PC-9 (cell line): ENCODE results near the gene RRAD. TPM values are rescaled to one million over a fixed set of nuclear protein-coding genes. Genes with fewer than 3 reads are reported as not detected.

Source experiments
- BruUV-seq: library from RNA; stranded (reverse); fragments of 400-500 nt; replicated peaks from 2 replicates; lab custom pipeline; 2021; lab: Mats Ljungman, UMichigan
- CTCF ChIA-PET: fragments of 300-600 bp; sonication (Branson Sonifier 250); formaldehyde crosslinking; loops from one replicate; lab custom pipeline; 2022; ENCODE audit warnings: antibody characterized with exemption; lab: Charles Lee
- POLR2A ChIA-PET: fragments of 300-600 bp; sonication (Branson Sonifier 250); formaldehyde crosslinking; loops from one replicate; lab custom pipeline; 2022; ENCODE audit warnings: antibody characterized with exemption; ENCODE audit not compliant: unreplicated experiment; lab: Charles Lee
- DNase-seq, 2 experiments: peaks; one replicate each; pipeline versions ENCODE4 v3.0.0 to v3.0.0-alpha.2; 2015 to 2022; ENCODE audit warnings: mixed read lengths in 1 of 2
- H2AFZ ChIP-seq: fragments of 200-600 bp; sonication (generic); 2 replicates; pipeline ENCODE4 v1.8.1; 2017; ENCODE audit warnings: antibody characterized with exemption
- H3F3A ChIP-seq: fragments of 200-600 bp; sonication (generic); 2 replicates; pipeline ENCODE4 v1.8.1; 2017; ENCODE audit warnings: antibody characterized with exemption, mild to moderate bottlenecking, low read depth; ENCODE audit not compliant: insufficient read depth
- H3K27ac ChIP-seq: fragments of 200-600 bp; sonication (generic); 2 replicates; pipeline ENCODE4 v1.6.1; 2016; ENCODE audit warnings: mixed run types
- H3K27me3 ChIP-seq: fragments of 200-600 bp; sonication (generic); 2 replicates; pipeline ENCODE4 v1.6.1; 2016; ENCODE audit warnings: low read depth, mixed run types; ENCODE audit not compliant: insufficient read depth
- H3K36me3 ChIP-seq: fragments of 200-600 bp; sonication (generic); 2 replicates; pipeline ENCODE4 v1.6.1; 2016; ENCODE audit warnings: low read depth, mixed run types
- H3K4me1 ChIP-seq: fragments of 200-600 bp; sonication (generic); replicated peaks from 2 replicates; pipeline ENCODE4 v1.6.1; 2016; ENCODE audit warnings: mixed run types; ENCODE audit not compliant: insufficient read depth
- H3K4me2 ChIP-seq: fragments of 200-600 bp; sonication (generic); 2 replicates; pipeline ENCODE4 v1.6.1; 2017; ENCODE audit warnings: mixed run types
- H3K4me3 ChIP-seq: fragments of 200-600 bp; sonication (generic); 2 replicates; pipeline ENCODE4 v1.6.1; 2016; ENCODE audit warnings: mixed run types
- H3K79me2 ChIP-seq: fragments of 200-600 bp; sonication (generic); 2 replicates; pipeline ENCODE4 v1.6.1; 2017; ENCODE audit warnings: low read depth, mixed run types
- H3K9me2 ChIP-seq: fragments of 200-600 bp; sonication (generic); 2 replicates; pipeline ENCODE4 v1.8.1; 2017; ENCODE audit warnings: mild to moderate bottlenecking; ENCODE audit not compliant: insufficient read depth
- H3K9me3 ChIP-seq: fragments of 200-600 bp; sonication (generic); 2 replicates; pipeline ENCODE4 v1.8.1; 2016; ENCODE audit warnings: low read depth; ENCODE audit not compliant: insufficient read depth
- H4K20me1 ChIP-seq: fragments of 200-600 bp; sonication (generic); 2 replicates; pipeline ENCODE4 v1.8.1; 2017; ENCODE audit not compliant: insufficient read depth
- CTCF ChIP-seq: fragments of 200-600 bp; sonication (generic); conservative IDR thresholded peaks from 2 replicates; pipeline ENCODE4 v1.6.1; 2017; ENCODE audit warnings: mixed run types, antibody characterized with exemption, mild to moderate bottlenecking, moderate library complexity
- EZH2 ChIP-seq: fragments of 200-600 bp; sonication (generic); IDR thresholded peaks from 2 replicates; pipeline ENCODE4 v1.8.0; 2017; ENCODE audit warnings: antibody characterized with exemption, low read depth
- intact Hi-C: fragments of 100-400 bp; cut with micrococcal nuclease; formaldehyde crosslinking; loops from one replicate; pipeline ENCODE4 v1.10.0; 2022; ENCODE audit not compliant: unreplicated experiment
- total RNA-seq: library from RNA; stranded (reverse); gene quantifications from 2 replicates; pipeline ENCODE4 v1.2.3, GENCODE V29; 2021

The RRAD gene
- total RNA-seq, 1 experiment from 2014 or later = 0.24 TPM

GRCh38 chr16:66905633-66906539, 19.4 kb downstream of the RRAD start:
- no TSS peak for BruUV-seq
- Histone ChIP-seq H3K9me2 (no peaks in the 10 kb centered on the region), H3K9me3 (no peaks in the 10 kb centered on the region), H3K79me2 (no peaks in the 10 kb centered on the region), H3K4me2 (no peak overlapping the region), H3K36me3 (no peaks in the 10 kb centered on the region), H3K4me1 (peaks cover 7% of the 10 kb centered on the region), H4K20me1 (no peaks in the 10 kb centered on the region), H2AFZ (no peak overlapping the region), H3K27ac (no peak overlapping the region), H3K27me3 (no peaks in the 10 kb centered on the region), H3K4me3 (no peak overlapping the region), H3F3A (no peaks in the 10 kb centered on the region)
- ChIA-PET CTCF (interaction anchor here (0.8 kb wide), 1 partner anchor 23 kb away, joined by 3 read pairs; no protein-coding TSS in a partner anchor), POLR2A (no interaction called here)
- intact Hi-C loops = no loop called here
- TF ChIP-seq EZH2 = no peak
- no peak for TF ChIP-seq CTCF
- peak in 1 of 2 experiments; percentile 50 for DNase-seq

GRCh38 chr16:66904846-66905632, 20.3 kb downstream of the RRAD start:
- CTCF ChIA-PET = interaction anchor here (0.6 to 0.8 kb wide), 2 partner anchors 24 to 87 kb away, joined by 3 to 5 read pairs; no protein-coding TSS in a partner anchor
- H3K36me3 ChIP-seq = no peaks in the 10 kb centered on the region
- no peak overlapping the region for H3K27ac ChIP-seq
- intact Hi-C loops = no loop called here
- H3K4me1 ChIP-seq = peaks cover 11% of the 10 kb centered on the region
- H2AFZ ChIP-seq = no peak overlapping the region
- H3K9me3 ChIP-seq = no peaks in the 10 kb centered on the region
- H4K20me1 ChIP-seq = no peaks in the 10 kb centered on the region
- H3F3A ChIP-seq = no peaks in the 10 kb centered on the region
- H3K9me2 ChIP-seq = no peaks in the 10 kb centered on the region
- H3K4me2 ChIP-seq = no peak overlapping the region
- H3K79me2 ChIP-seq = no peaks in the 10 kb centered on the region
- POLR2A ChIA-PET = interaction anchor here (0.6 kb wide), 1 partner anchor 48 kb away, joined by 4 read pairs; no protein-coding TSS in a partner anchor
- H3K4me3 ChIP-seq = no peak overlapping the region
- BruUV-seq = no TSS peak
- H3K27me3 ChIP-seq = no peaks in the 10 kb centered on the region
- TF ChIP-seq EZH2 = no peak
- no peak for TF ChIP-seq CTCF
- DNase-seq = no peak

- TF ChIP-seq CTCF (no peak), EZH2 (no peak)
- DNase-seq = no peak
- no peak overlapping the region for H3K4me2 ChIP-seq
- H3K4me1 ChIP-seq = peaks cover 17% of the 10 kb centered on the region
- ChIA-PET POLR2A (interaction anchor here (0.6 kb wide), 2 partner anchors 22 to 47 kb away, joined by 3 to 4 read pairs; no protein-coding TSS in a partner anchor), CTCF (interaction anchor here (0.6 kb wide), 1 partner anchor 87 kb away, joined by 5 read pairs; no protein-coding TSS in a partner anchor)
- no peak overlapping the region for H3K4me3 ChIP-seq
- no peaks in the 10 kb centered on the region for H3K79me2 ChIP-seq
- no peak overlapping the region for H2AFZ ChIP-seq
- H3K9me2 ChIP-seq = no peaks in the 10 kb centered on the region
- BruUV-seq = no TSS peak
- H3K27me3 ChIP-seq = no peaks in the 10 kb centered on the region
- intact Hi-C loops = no loop called here
- no peaks in the 10 kb centered on the region for H3F3A ChIP-seq
- H3K9me3 ChIP-seq = no peaks in the 10 kb centered on the region
- H3K27ac ChIP-seq = no peak overlapping the region
- H3K36me3 ChIP-seq = no peaks in the 10 kb centered on the region
- H4K20me1 ChIP-seq = no peaks in the 10 kb centered on the region
These were observed 20.9 kb downstream of the RRAD start for GRCh38 chr16:66904428-66904845.
